Mesodermal cell (in vitro differentiated cells): ENCODE results near the gene TPRN.

Source experiments
- H3K27ac ChIP-seq: 2 replicates; pipeline ENCODE4 v1.7.0; 2013; ENCODE audit warnings: mild to moderate bottlenecking, low read depth, low read length, moderate library complexity; ENCODE audit not compliant: severe bottlenecking
- H3K36me3 ChIP-seq: 2 replicates; pipeline ENCODE4 v1.7.1; 2013; ENCODE audit warnings: mild to moderate bottlenecking, low read length, moderate library complexity; ENCODE audit not compliant: control insufficient read depth, insufficient read depth
- H3K4me1 ChIP-seq: one replicate; pipeline ENCODE4 v1.7.1; 2013; ENCODE audit warnings: mild to moderate bottlenecking, low read length; ENCODE audit not compliant: insufficient read depth, control insufficient read depth, poor library complexity, severe bottlenecking
- H3K4me3 ChIP-seq: 2 replicates; pipeline ENCODE4 v1.7.0; 2013; ENCODE audit warnings: low read length, control low read depth, mild to moderate bottlenecking; ENCODE audit not compliant: insufficient read depth, poor library complexity, severe bottlenecking; ENCODE audit errors: extremely low read depth
- H3K9me3 ChIP-seq: 2 replicates; pipeline ENCODE4 v1.7.1; 2013; ENCODE audit warnings: mild to moderate bottlenecking, low read length, moderate library complexity; ENCODE audit not compliant: control insufficient read depth
- WGBS, 2 experiments: methylation state at CpG; one replicate each; pipeline ENCODE4 v1.1.5; 2013; ENCODE audit warnings: missing lambda C conversion rate in 2 of 2; ENCODE audit not compliant: insufficient coverage in 2 of 2; 5-methylcytosine and 5-hydroxymethylcytosine counted together

The TPRN gene

DNA sequence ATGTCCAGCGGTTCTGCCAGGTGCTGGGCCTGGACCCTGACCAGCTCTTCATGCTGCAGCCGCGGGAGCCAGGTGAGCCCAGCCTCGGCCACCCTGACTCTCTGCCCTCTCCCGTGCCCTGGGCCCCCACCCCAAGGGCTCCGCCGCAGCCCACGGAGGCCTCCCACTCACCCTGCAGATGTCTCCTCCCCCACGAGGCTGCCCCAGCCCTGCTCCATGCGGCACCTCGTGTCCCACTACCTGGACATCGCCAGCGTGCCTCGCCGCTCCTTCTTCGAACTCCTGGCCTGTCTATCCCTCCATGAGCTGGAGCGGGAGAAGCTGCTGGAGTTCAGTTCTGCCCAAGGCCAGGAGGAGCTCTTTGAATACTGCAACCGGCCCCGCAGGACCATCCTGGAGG, 14.1 kb upstream of the TPRN start:
- Histone ChIP-seq H3K9me3 (no peaks in the 10 kb centered on the region), H3K27ac (no peak overlapping the region), H3K36me3 (peaks cover 40% of the 10 kb centered on the region), H3K4me3 (no peak overlapping the region), H3K4me1 (peaks cover 18% of the 10 kb centered on the region)
- 95 to 96% methylated on average over 16 to 17 of the region's 19 CpGs for WGBS, 2 experiments

DNA sequence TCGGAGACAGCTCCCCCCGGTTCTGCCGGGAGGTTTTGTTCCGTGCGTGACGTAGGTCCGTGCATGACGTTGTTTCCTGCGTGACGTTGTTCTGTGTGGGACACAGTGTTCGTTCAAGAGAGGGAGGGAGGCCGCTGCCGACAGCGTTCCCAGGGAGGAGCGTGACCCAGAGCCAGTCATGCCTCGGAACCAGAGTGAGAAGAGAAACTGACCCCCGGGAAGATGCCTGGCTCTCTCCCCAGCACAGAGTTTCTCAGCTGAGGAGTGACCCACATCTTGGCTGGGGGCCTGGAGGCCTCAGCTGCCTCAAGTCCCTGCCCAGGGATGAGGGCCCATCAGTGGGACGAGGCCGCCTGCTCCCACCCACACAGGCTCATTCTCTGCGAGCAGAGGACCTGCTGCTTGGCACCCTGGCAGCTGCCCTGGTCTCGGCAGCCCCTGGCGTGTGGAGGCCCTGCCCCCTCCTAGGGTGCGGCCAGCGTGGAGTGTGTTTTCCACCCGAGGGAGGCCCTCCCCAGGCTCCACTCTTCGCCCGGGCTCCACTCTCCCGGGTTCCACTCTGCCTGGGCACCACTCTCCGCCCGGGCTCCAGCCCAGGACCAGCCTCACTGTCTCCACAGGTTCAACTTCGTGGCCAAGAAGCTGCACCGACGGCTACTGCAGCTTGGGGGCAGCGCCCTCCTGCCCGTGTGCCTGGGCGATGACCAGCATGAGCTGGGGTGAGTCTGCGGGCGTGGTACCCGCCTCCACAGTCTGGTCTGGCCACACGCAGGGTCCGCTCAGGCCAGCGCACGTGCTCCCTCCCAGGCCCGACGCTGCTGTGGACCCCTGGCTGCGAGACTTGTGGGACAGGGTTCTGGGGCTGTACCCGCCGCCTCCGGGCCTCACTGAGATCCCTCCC, 12.9 kb upstream of the TPRN start:
- no peak overlapping the region for H3K27ac ChIP-seq
- H3K9me3 ChIP-seq = no peaks in the 10 kb centered on the region
- H3K36me3 ChIP-seq = peaks cover 48% of the 10 kb centered on the region
- no peak overlapping the region for H3K4me3 ChIP-seq
- H3K4me1 ChIP-seq = peaks cover 10% of the 10 kb centered on the region
- WGBS, 2 experiments = 92 to 96% methylated on average over 47 to 49 of the region's 49 CpGs

- peaks cover 52% of the 10 kb centered on the region for H3K36me3 ChIP-seq
- peaks cover under 1% of the 10 kb centered on the region for H3K4me1 ChIP-seq
- WGBS, 2 experiments = 95 to 97% methylated on average over 20 to 21 of the region's 21 CpGs
- H3K27ac ChIP-seq = no peak overlapping the region
- H3K9me3 ChIP-seq = no peaks in the 10 kb centered on the region
- H3K4me3 ChIP-seq = no peak overlapping the region
Observed at GRCh38 chr9:137212520-137212919, 12.0 kb upstream of the TPRN start.

- Histone ChIP-seq H3K4me3 (no peak overlapping the region), H3K36me3 (peaks cover 58% of the 10 kb centered on the region), H3K27ac (no peak overlapping the region), H3K4me1 (peaks cover 5% of the 10 kb centered on the region), H3K9me3 (no peaks in the 10 kb centered on the region)
- 89 to 96% methylated on average over 10 to 13 of the region's 13 CpGs for WGBS, 2 experiments
Observed at GRCh38 chr9:137211532-137211931, 11.0 kb upstream of the TPRN start.

GRCh38 chr9:137206602-137207001, 6.1 kb upstream of the TPRN start:
- peaks cover 19% of the 10 kb centered on the region for H3K4me1 ChIP-seq
- no peaks in the 10 kb centered on the region for H3K9me3 ChIP-seq
- peak overlapping the region; percentile 96 for H3K4me3 ChIP-seq
- peaks cover 34% of the 10 kb centered on the region for H3K36me3 ChIP-seq
- 91% methylated on average over 7 of the region's 7 CpGs for WGBS, 2 experiments
- no peak overlapping the region for H3K27ac ChIP-seq

DNA sequence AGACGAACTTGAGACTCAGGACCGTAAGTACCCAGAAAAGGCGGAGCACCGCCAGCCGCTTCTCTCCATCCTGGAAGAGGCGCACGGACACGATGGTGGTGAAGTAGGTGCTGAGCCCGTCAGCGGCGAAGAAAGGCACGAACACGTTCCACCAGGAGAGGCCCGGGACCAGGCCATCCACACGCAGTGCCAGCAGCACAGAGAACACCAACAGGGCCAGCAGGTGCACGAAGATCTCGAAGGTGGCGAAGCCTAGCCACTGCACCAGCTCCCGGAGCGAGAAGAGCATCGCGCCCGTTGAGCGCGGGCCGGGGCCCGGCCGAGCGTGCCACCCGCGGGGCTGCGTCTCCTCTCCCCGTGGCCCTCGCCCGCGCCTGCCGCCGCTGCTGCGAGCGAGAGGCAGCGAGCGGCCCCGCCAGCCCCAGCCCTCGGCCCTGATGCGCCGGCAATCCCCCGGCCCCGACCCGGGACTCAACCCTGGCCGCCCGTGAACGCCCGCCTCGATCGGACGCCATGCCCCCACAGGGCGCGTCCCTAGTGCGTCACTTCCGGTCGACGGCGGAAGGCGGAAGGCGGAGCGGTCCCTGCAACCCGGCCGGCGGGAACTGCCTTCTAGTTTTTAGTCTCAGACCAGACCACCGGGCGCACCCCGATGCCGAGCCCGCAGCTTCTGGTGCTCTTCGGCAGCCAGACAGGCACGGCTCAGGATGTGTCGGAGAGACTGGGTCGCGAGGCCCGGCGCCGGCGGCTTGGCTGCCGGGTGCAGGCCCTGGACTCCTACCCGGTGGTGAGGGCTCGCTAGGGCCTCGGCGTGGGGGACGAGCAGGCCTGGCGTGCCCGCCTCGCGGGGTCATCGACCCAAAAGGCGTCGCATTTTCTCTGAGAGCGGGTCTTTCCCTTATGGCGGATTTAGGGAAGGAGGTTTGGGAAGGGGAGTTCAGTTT, 4.9 kb upstream of the TPRN start, which contains the start of the genes NDOR1 and TMEM203:
NDOR1 (plus strand) TSS at position 575 of the 944 bp plus-strand sequence; CDS start at position 653, 78 bp downstream.
TMEM203 (minus strand) TSS at position 523 of the 944 bp plus-strand sequence; CDS start at position 289, 234 bp downstream.
- peak within 1 kb of the TSS; percentile 45 for H3K27ac ChIP-seq
- H3K4me1 ChIP-seq = peaks cover 24% of the 10 kb centered on the region
- WGBS, 2 experiments = 1% methylated on average over 86 to 98 of the region's 98 CpGs
- H3K4me3 ChIP-seq = peak within 1 kb of the TSS; percentile 96
- peaks cover 31% of the 10 kb centered on the region for H3K36me3 ChIP-seq
- H3K9me3 ChIP-seq = no peaks in the 10 kb centered on the region

GRCh38 chr9:137204731-137205125, 4.2 kb upstream of the TPRN start:
- Histone ChIP-seq H3K27ac (no peak overlapping the region), H3K4me3 (peak overlapping the region; percentile 96), H3K36me3 (peaks cover 27% of the 10 kb centered on the region), H3K4me1 (peaks cover 24% of the 10 kb centered on the region), H3K9me3 (no peaks in the 10 kb centered on the region)
- 31% methylated on average over 20 to 21 of the region's 21 CpGs for WGBS, 2 experiments

DNA sequence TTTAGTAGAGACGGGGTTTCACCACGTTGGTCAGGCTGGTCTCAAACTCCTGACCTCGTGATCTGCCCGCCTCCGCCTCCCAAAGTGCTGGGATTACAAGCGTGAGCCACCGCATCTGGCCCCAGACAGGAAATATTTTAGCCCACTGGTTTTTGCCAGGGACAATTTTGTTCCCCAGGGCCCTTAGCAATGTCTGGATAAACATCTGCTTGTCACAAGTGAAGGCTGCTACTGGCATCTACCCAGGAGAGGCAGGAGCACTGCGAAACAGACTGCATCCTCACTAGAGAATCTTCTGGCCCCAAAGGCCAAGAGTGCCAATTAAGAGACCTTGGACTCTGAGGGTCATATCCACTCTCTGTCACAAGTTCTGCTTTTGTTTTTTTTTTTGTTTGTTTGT, 2.4 kb upstream of the TPRN start:
- Histone ChIP-seq H3K4me1 (peaks cover 32% of the 10 kb centered on the region), H3K27ac (no peak overlapping the region), H3K4me3 (no peak overlapping the region), H3K9me3 (no peaks in the 10 kb centered on the region), H3K36me3 (peaks cover 19% of the 10 kb centered on the region)
- WGBS, 2 experiments = 88 to 97% methylated on average over 8 of the region's 8 CpGs

DNA sequence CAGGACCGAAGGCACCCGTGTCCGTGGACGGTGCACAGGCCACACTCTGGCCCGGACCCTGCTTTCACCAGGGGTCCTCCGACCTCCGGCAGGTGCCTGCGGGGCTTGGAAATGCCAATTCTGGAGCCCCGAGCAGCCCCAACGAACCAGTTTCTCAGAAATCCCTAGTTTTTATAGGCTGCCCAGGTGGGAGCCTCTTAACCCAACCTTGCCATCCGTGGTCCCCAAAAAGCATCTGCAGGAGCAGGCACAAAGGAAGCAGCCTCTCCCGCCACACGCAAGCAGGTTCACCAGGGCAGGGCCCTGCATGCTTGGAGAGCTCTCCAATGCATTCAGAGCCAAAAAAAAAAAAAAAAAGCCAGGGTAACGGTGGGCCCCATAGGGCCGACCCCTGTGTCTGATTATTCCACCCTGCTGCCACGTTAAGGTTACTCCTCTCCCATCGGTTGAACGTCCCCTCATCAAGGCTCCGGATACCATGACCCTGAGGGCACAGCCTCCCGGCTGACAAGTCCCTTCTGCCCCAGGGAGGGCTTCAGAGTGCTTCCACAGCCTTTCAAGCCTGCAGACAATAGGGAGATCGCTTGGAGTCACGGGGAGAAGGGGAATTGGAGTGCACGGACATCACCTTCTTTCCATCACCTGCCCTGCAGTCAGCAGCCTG, 796 bp upstream of the TPRN start:
- no peaks in the 10 kb centered on the region for H3K9me3 ChIP-seq
- H3K27ac ChIP-seq = peak overlapping the region; percentile 23
- 23 to 25% methylated on average over 22 to 23 of the region's 23 CpGs for WGBS, 2 experiments
- H3K36me3 ChIP-seq = peaks cover 7% of the 10 kb centered on the region
- H3K4me3 ChIP-seq = peak overlapping the region; percentile 53
- peaks cover 25% of the 10 kb centered on the region for H3K4me1 ChIP-seq
